GM18858 (cell line): Measurements from ENCODE around the gene MAP10.

Experiments used
- ATAC-seq: cut with Tn5 transposase; IDR thresholded peaks from one replicate; pipeline ENCODE4 v1.9.1; 2021; ENCODE audit not compliant: unreplicated experiment

MAP10 gene

DNA sequence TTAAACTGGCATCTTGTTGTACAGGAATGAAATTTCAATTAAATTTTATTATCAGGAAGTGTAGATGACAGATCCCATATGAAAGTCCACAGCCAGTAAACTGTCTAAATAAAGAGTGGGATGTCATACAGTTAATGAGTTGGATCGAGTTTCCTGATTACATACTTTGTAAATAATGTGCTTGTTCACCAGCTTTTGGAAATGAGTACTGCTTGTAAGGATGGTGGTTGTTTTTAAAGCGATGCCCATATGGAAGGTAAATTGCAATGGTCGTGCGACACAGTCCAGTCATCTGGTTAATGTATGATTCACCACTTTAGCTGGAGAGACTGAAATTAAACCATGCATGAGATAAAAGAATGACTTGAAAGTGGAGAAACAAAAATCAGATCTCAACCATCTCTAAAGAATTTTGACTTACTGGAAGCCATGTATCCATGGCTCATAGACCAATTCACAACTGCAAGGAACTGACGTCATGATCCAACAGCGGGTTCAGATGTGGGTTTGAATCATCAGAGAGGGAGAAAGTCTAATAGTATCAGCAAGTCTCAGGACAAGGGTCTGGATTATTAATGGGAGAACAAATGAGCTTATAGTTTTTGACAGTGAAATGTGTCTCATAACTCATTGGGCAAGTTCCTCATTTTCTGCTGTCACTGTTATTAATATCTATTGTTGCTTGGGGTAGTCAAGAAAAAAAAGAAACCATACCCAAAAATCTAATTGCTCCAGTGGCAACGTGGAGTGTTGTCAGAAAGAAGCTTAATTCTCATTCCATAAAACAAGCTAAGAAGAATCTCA, 49.0 kb downstream of the MAP10 start:
- ATAC-seq, result no peak

DNA sequence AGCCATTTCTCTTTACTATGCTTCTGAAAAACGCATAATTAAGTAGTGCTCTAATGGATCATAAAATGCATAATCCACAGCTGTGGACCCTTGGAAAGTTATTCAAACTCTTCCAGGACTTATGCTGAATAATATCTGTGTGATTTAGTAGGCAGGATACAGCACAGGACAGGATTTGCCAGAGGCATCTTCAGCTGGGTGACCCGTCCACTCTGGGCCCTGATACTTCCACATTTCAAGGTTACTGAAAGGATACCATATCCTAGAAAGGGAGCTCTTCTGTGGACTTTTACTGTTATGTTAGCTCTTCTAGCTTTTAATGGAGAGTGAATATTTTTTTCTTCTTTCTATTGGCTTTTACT, 49.6 kb downstream of the MAP10 start:
- no peak for ATAC-seq

DNA sequence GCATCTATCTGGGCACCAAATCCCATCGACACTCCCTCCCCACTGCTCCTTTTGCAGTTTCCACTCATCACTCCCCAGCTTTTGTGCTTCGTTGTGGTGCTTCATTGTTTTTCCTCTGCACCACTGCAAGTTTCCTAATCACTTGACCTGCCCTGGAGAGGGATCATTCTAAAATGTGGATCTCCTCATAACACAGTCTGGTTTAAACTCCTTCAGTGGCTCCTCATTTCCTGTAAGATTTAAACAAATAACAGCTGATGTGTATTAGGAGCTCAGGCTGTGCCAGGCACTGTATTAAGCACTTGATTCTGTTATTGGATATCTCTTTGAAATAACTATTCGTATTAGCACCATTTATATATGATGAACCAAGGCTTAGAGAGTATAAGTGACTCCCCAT, 51.3 kb downstream of the MAP10 start:
- no peak for ATAC-seq
